Measurements from ENCODE around the gene NRIP1. TPM values are rescaled to one million over a fixed set of nuclear protein-coding genes. Genes with fewer than 3 reads are reported as not detected.

NRIP1 gene
- total and polyA plus RNA-seq, 2 experiments from 2014 or later, result 12.5 to 31.2 TPM

DNA sequence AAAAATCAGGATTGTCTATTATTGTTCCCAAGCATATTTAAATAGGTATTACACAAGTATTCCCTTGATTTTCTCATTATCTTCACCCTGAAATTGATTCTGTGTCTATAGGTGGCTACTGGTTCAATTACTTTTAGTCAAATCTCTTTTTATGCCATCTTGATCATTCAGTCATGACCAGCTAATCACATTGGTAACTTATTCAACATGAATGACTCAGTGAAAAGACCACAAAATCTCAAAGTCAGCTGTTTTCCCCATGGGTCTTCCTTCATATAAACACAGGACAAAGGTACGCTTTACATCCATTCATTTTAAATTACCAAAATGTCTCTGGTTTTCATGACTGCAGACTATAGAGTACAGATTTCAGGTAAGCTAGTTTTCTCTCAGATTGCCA, 23.7 kb upstream of the NRIP1 start:
- Histone ChIP-seq H2AFZ (no peak overlapping the region), H3K27ac (no peak overlapping the region), H3K9ac (no peak overlapping the region), H3K9me3 (ENCODE audit: low read depth) (no peaks in the 10 kb centered on the region), H3K4me3 (no peak overlapping the region), H3K79me2 (ENCODE audit: insufficient read depth) (no peaks in the 10 kb centered on the region), H3K36me3 (ENCODE audit: low read depth) (no peaks in the 10 kb centered on the region), H3K4me2 (ENCODE audit: unreplicated experiment) (no peak overlapping the region), H3K4me1 (ENCODE audit: insufficient read depth) (no peaks in the 10 kb centered on the region), H3F3A (ENCODE audit: insufficient read depth) (no peaks in the 10 kb centered on the region), H3K27me3 (replicated peaks; ENCODE audit: insufficient read depth) (no peaks in the 10 kb centered on the region), H3K9me2 (ENCODE audit: insufficient read depth) (no peaks in the 10 kb centered on the region), H4K20me1 (ENCODE audit: insufficient read depth) (no peaks in the 10 kb centered on the region)
- 81 to 85% methylated on average over 1 of the region's 1 CpG for WGBS, 2 experiments (ENCODE audit: low coverage in 1 of 2, low lambda C conversion rate in 2 of 2, missing lambda C conversion rate in 2 of 2)
- in situ Hi-C loops (cut with MboI), result loop anchor here (25.0 kb wide), 1 partner anchor 651 kb away; no protein-coding TSS in a partner anchor
- no peak for DNase-seq
- no peak for TF ChIP-seq EZH2 (IDR thresholded peaks at IDR 0.05; ENCODE audit: insufficient read depth, poor library complexity, severe bottlenecking)
- TF ChIP-seq EZH2phosphoT487 (IDR thresholded peaks at IDR 0.05; ENCODE audit: insufficient read depth, low read depth), result no peak

DNA sequence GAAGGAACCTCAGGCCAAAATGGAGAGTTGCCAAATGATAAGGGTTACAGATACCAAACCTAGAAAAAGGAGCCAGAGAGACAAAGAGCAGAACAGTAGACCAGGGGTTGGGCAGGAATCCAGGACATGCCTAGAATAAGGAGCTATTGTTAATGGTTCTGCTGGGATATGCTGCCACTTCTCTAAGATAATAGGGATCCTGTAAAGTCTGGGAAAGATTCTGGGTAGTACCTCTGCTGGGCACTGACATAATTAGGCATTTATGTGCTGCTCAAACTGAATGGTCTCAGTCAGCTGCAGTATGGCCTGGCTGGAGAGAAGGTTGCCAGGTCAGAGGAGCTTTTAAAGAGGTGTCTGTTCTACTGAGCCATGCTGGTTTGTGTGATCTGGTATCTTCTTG, 19.9 kb upstream of the NRIP1 start:
- in situ Hi-C loops (cut with MboI), result loop anchor here (25.0 kb wide), 1 partner anchor 647 kb away; no protein-coding TSS in a partner anchor
- H3K4me3 ChIP-seq, result no peak overlapping the region
- no peaks in the 10 kb centered on the region for H3K27me3 ChIP-seq (replicated peaks; ENCODE audit: insufficient read depth)
- H3K9ac ChIP-seq, result no peak overlapping the region
- no peaks in the 10 kb centered on the region for H3K4me1 ChIP-seq (ENCODE audit: insufficient read depth)
- no peaks in the 10 kb centered on the region for H3K36me3 ChIP-seq (ENCODE audit: low read depth)
- no peaks in the 10 kb centered on the region for H3K9me3 ChIP-seq (ENCODE audit: low read depth)
- no peaks in the 10 kb centered on the region for H4K20me1 ChIP-seq (ENCODE audit: insufficient read depth)
- DNase-seq, result no peak
- no peak for TF ChIP-seq EZH2phosphoT487 (IDR thresholded peaks at IDR 0.05; ENCODE audit: insufficient read depth, low read depth)
- no peak for TF ChIP-seq EZH2 (IDR thresholded peaks at IDR 0.05; ENCODE audit: insufficient read depth, poor library complexity, severe bottlenecking)
- H2AFZ ChIP-seq, result no peak overlapping the region
- no peaks in the 10 kb centered on the region for H3K9me2 ChIP-seq (ENCODE audit: insufficient read depth)
- H3K27ac ChIP-seq, result no peak overlapping the region
- no peak overlapping the region for H3K4me2 ChIP-seq (ENCODE audit: unreplicated experiment)
- H3F3A ChIP-seq (ENCODE audit: insufficient read depth), result no peaks in the 10 kb centered on the region
- H3K79me2 ChIP-seq (ENCODE audit: insufficient read depth), result no peaks in the 10 kb centered on the region

DNA sequence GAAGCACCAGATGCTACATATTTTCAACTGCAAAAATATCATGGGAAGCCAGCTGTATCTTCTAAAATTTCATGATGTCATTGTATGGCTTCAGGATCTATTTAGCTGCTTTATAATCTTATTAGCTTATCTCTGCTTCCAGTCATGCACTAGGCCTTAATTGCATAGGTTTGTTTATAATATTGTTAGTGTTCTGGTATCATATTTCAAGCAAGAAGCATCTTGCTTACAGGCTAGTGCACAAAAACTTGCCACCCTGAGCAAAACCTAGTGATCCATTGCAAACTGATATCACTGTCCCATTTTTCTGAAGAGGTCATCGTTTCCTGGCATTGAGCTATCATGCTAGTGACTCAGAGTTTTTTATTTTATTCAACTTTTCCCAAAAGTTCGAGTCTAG, 15.7 kb upstream of the NRIP1 start:
- 38 to 48% methylated on average over 2 of the region's 2 CpGs for WGBS, 2 experiments (ENCODE audit: low coverage in 1 of 2, low lambda C conversion rate in 2 of 2, missing lambda C conversion rate in 2 of 2)
- Histone ChIP-seq H2AFZ (no peak overlapping the region), H3K27ac (no peak overlapping the region), H4K20me1 (ENCODE audit: insufficient read depth) (no peaks in the 10 kb centered on the region), H3K4me1 (ENCODE audit: insufficient read depth) (no peaks in the 10 kb centered on the region), H3K36me3 (ENCODE audit: low read depth) (no peaks in the 10 kb centered on the region), H3K4me2 (ENCODE audit: unreplicated experiment) (no peak overlapping the region), H3K9ac (no peak overlapping the region), H3K4me3 (no peak overlapping the region), H3K27me3 (replicated peaks; ENCODE audit: insufficient read depth) (no peaks in the 10 kb centered on the region), H3K9me3 (ENCODE audit: low read depth) (no peaks in the 10 kb centered on the region), H3K9me2 (ENCODE audit: insufficient read depth) (0 out of 2 replicates have a peak, but pooled peaks cover 4% of the 10 kb centered on the region), H3K79me2 (ENCODE audit: insufficient read depth) (no peaks in the 10 kb centered on the region), H3F3A (ENCODE audit: insufficient read depth) (no peaks in the 10 kb centered on the region)
- DNase-seq, result no peak
- TF ChIP-seq EZH2phosphoT487 (IDR thresholded peaks at IDR 0.05; ENCODE audit: insufficient read depth, low read depth) (no peak), EZH2 (IDR thresholded peaks at IDR 0.05; ENCODE audit: insufficient read depth, poor library complexity, severe bottlenecking) (no peak)
- in situ Hi-C loops (cut with MboI), result loop anchor here (25.0 kb wide), 1 partner anchor 643 kb away; no protein-coding TSS in a partner anchor

DNA sequence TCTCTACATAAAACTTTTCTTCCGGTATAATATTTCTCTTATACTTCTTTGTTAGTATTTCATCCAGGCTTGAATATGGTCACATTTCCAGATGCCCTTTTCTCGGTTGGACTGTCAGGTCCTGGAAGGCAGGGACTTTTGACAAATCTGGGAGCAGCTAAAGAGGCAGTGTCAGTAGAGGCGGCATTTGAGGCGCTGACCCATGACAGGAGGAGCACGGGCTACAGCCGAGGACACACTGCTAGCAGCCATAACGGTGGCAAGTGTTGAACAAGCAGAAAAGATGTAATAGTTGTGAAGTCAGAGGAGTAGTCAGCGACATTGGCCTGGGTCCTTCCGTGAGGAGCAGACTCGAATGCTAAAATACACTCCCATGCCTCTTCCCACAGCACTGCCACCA, 14.5 kb upstream of the NRIP1 start:
- Histone ChIP-seq H3K9me2 (ENCODE audit: insufficient read depth) (0 out of 2 replicates have a peak, but pooled peaks cover 4% of the 10 kb centered on the region), H3K9me3 (ENCODE audit: low read depth) (no peaks in the 10 kb centered on the region), H3K4me3 (no peak overlapping the region), H3K79me2 (ENCODE audit: insufficient read depth) (no peaks in the 10 kb centered on the region), H3K9ac (no peak overlapping the region), H2AFZ (no peak overlapping the region), H3K4me2 (ENCODE audit: unreplicated experiment) (no peak overlapping the region), H3K27me3 (replicated peaks; ENCODE audit: insufficient read depth) (no peaks in the 10 kb centered on the region), H3K27ac (no peak overlapping the region), H3F3A (ENCODE audit: insufficient read depth) (no peaks in the 10 kb centered on the region), H4K20me1 (ENCODE audit: insufficient read depth) (no peaks in the 10 kb centered on the region), H3K36me3 (ENCODE audit: low read depth) (no peaks in the 10 kb centered on the region), H3K4me1 (ENCODE audit: insufficient read depth) (no peaks in the 10 kb centered on the region)
- 79 to 81% methylated on average over 10 of the region's 10 CpGs for WGBS, 2 experiments (ENCODE audit: low coverage in 1 of 2, low lambda C conversion rate in 2 of 2, missing lambda C conversion rate in 2 of 2)
- TF ChIP-seq EZH2phosphoT487 (IDR thresholded peaks at IDR 0.05; ENCODE audit: insufficient read depth, low read depth), result no peak
- TF ChIP-seq EZH2 (IDR thresholded peaks at IDR 0.05; ENCODE audit: insufficient read depth, poor library complexity, severe bottlenecking), result no peak
- DNase-seq, result no peak
- in situ Hi-C loops (cut with MboI), result loop anchor here (25.0 kb wide), 1 partner anchor 642 kb away; no protein-coding TSS in a partner anchor

DNA sequence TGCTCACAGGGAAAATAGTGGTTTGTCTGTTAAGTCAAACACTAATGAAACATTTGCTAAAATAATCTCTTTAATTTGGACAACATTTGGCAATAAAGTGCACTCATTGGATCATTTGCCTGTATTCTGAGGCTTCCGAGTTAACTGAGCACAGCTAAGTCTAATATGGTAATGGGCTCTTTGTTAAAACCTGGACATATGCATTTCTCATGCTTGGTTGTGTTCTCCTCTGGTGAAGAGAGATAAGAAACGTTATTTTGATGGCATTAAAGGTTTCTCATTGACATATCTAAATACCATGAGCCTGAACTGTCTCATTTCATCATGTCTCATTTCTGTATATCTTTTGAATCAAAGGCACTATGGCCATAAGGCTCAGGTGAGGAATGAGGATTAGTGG, 13.4 kb upstream of the NRIP1 start:
- Histone ChIP-seq H3K4me2 (ENCODE audit: unreplicated experiment) (no peak overlapping the region), H3K27ac (no peak overlapping the region), H3K9me2 (ENCODE audit: insufficient read depth) (0 out of 2 replicates have a peak, but pooled peaks cover 4% of the 10 kb centered on the region), H3K9ac (no peak overlapping the region), H3K9me3 (ENCODE audit: low read depth) (no peaks in the 10 kb centered on the region), H3K27me3 (replicated peaks; ENCODE audit: insufficient read depth) (no peaks in the 10 kb centered on the region), H3K4me3 (no peak overlapping the region), H3K79me2 (ENCODE audit: insufficient read depth) (no peaks in the 10 kb centered on the region), H3F3A (ENCODE audit: insufficient read depth) (no peaks in the 10 kb centered on the region), H3K36me3 (ENCODE audit: low read depth) (no peaks in the 10 kb centered on the region), H4K20me1 (ENCODE audit: insufficient read depth) (no peaks in the 10 kb centered on the region), H2AFZ (no peak overlapping the region), H3K4me1 (ENCODE audit: insufficient read depth) (no peaks in the 10 kb centered on the region)
- DNase-seq, result no peak
- TF ChIP-seq EZH2 (IDR thresholded peaks at IDR 0.05; ENCODE audit: insufficient read depth, poor library complexity, severe bottlenecking) (no peak), EZH2phosphoT487 (IDR thresholded peaks at IDR 0.05; ENCODE audit: insufficient read depth, low read depth) (no peak)
- in situ Hi-C loops (cut with MboI), result loop anchor here (25.0 kb wide), 1 partner anchor 641 kb away; no protein-coding TSS in a partner anchor
- WGBS, 2 experiments (ENCODE audit: low coverage in 1 of 2, low lambda C conversion rate in 2 of 2, missing lambda C conversion rate in 2 of 2), result 33 to 36% methylated on average over 2 of the region's 2 CpGs

All from GM23248 (cell line).